Endothelial cell of umbilical vein (primary cell): ENCODE measurements around the gene ULK4. TPM values are rescaled to one million over a fixed set of nuclear protein-coding genes. Genes with fewer than 3 reads are reported as not detected.

Experiments
- BruUV-seq: library from RNA; stranded (reverse); fragments of 400-500 nt; replicated peaks from 2 replicates; lab custom pipeline; 2021; lab: Mats Ljungman, UMichigan
- CTCF ChIA-PET: fragments of 300-600, 350-600 bp; sonication (Branson Sonifier 250); formaldehyde crosslinking; loops from one replicate; lab custom pipeline; 2021; ENCODE audit warnings: antibody characterized with exemption, inconsistent platforms; lab: Charles Lee
- POLR2A ChIA-PET: fragments of 300-600, 350-600 bp; sonication (Branson Sonifier 250); formaldehyde crosslinking; loops from one replicate; lab custom pipeline; 2021; ENCODE audit warnings: antibody characterized with exemption, inconsistent platforms; lab: Charles Lee
- DNase-seq: peaks from one replicate; pipeline ENCODE4 v3.0.0-alpha.2; 2011; ENCODE audit warnings: low read depth, low spot score
- FAIRE-seq: peaks from 2 replicates; lab custom pipeline; 2011; peaks lifted over from hg19 to GRCh38; lab: Jason Lieb, UNC
- H2AFZ ChIP-seq: 2 replicates; pipeline ENCODE4 v1.6.0; 2012; ENCODE audit warnings: low read depth, low read length, control low read depth, inconsistent platforms
- H3K27ac ChIP-seq: 2 replicates; pipeline ENCODE4 v1.5.1; 2011; ENCODE audit warnings: low read depth, mild to moderate bottlenecking, control low read depth, low read length, moderate library complexity; ENCODE audit not compliant: insufficient read depth
- H3K27me3 ChIP-seq, 2 experiments: 2 replicates each; pipeline versions ENCODE4 v1.6.0 to v1.6.1; 2011; ENCODE audit warnings: low read length in 2 of 2, mixed read lengths in 1 of 2; ENCODE audit not compliant: control insufficient read depth in 2 of 2, insufficient read depth in 2 of 2
- H3K36me3 ChIP-seq, 2 experiments: 2 replicates in 1 of 2; 3 replicates in 1 of 2; pipeline ENCODE4 v1.5.1; 2011; ENCODE audit warnings: low read length in 2 of 2, mild to moderate bottlenecking in 1 of 2, moderate library complexity in 1 of 2; ENCODE audit not compliant: control insufficient read depth in 2 of 2, insufficient read depth in 2 of 2; ENCODE audit errors: extremely low read depth in 1 of 2
- H3K4me1 ChIP-seq: 3 replicates; pipeline ENCODE4 v1.5.1; 2011; ENCODE audit warnings: mild to moderate bottlenecking, low read length; ENCODE audit not compliant: control insufficient read depth, insufficient read depth; ENCODE audit errors: extremely low read depth
- H3K4me2 ChIP-seq: 2 replicates; pipeline ENCODE4 v1.6.1; 2011; ENCODE audit warnings: low read length, control low read depth, mixed read lengths; ENCODE audit not compliant: insufficient read depth
- H3K4me3 ChIP-seq, 3 experiments: fragments of 200-600 bp in 1 of 3; sonication (generic), shearing (Covaris generic) in 1 of 3; replicated peaks in 1 of 3; 2 replicates each; pipeline ENCODE4 v1.5.1; 2011 to 2016; ENCODE audit warnings: control low read depth in 3 of 3, low read length in 3 of 3, mild to moderate bottlenecking in 2 of 3, inconsistent platforms in 1 of 3, low read depth in 1 of 3, moderate library complexity in 1 of 3; ENCODE audit not compliant: insufficient read depth in 1 of 3
- H3K79me2 ChIP-seq: 2 replicates; pipeline ENCODE4 v1.6.0; 2012; ENCODE audit warnings: low read length, inconsistent platforms; ENCODE audit not compliant: control insufficient read depth, insufficient read depth
- H3K9ac ChIP-seq: replicated peaks from 2 replicates; pipeline ENCODE3; 2011; ENCODE audit warnings: low read length, control low read depth; ENCODE audit not compliant: insufficient read depth; ENCODE audit errors: extremely low read depth
- H3K9me1 ChIP-seq: replicated peaks from 3 replicates; pipeline ENCODE4 v1.6.0; 2011; ENCODE audit warnings: mild to moderate bottlenecking, low read length; ENCODE audit not compliant: control insufficient read depth, insufficient read depth; ENCODE audit errors: extremely low read depth
- H3K9me3 ChIP-seq: replicated peaks from 2 replicates; pipeline ENCODE4 v1.5.1; 2012; ENCODE audit warnings: low read length, inconsistent platforms; ENCODE audit not compliant: control insufficient read depth, insufficient read depth
- H4K20me1 ChIP-seq: replicated peaks from 2 replicates; pipeline ENCODE3; 2011; ENCODE audit warnings: mild to moderate bottlenecking, low read length; ENCODE audit not compliant: control insufficient read depth, insufficient read depth; ENCODE audit errors: extremely low read depth
- EZH2 ChIP-seq: IDR thresholded peaks from 2 replicates; pipeline ENCODE4 v1.6.1; 2012; ENCODE audit warnings: borderline replicate concordance, low read depth, mild to moderate bottlenecking, moderate library complexity, low read length, inconsistent platforms; ENCODE audit not compliant: severe bottlenecking
- FOS ChIP-seq: IDR thresholded peaks from 2 replicates; pipeline ENCODE4 v1.6.1; 2011; ENCODE audit warnings: mild to moderate bottlenecking, low read length, moderate library complexity, borderline replicate concordance; ENCODE audit not compliant: insufficient read depth
- GATA2 ChIP-seq: IDR thresholded peaks from 2 replicates; pipeline ENCODE4 v1.7.0; 2011; ENCODE audit warnings: low read depth, mild to moderate bottlenecking, moderate library complexity, mixed read lengths, low read length; ENCODE audit not compliant: insufficient read length, insufficient read depth
- JUN ChIP-seq: IDR thresholded peaks from 2 replicates; pipeline ENCODE4 v1.6.1; 2011; ENCODE audit warnings: borderline replicate concordance, low read depth; ENCODE audit not compliant: insufficient read length, insufficient read depth
- MYC ChIP-seq: IDR thresholded peaks from one replicate; pipeline ENCODE4 v1.6.1; 2011; ENCODE audit warnings: mild to moderate bottlenecking, low read depth, low read length
- POLR2A ChIP-seq: IDR thresholded peaks from 2 replicates; pipeline ENCODE4 v1.6.1; 2012; ENCODE audit warnings: low read depth, mild to moderate bottlenecking, control low read depth, low read length
- POLR2AphosphoS5 ChIP-seq: IDR thresholded peaks from 2 replicates; pipeline ENCODE4 v1.6.1; 2012; ENCODE audit warnings: low read depth, mild to moderate bottlenecking, control low read depth, low read length, moderate library complexity; ENCODE audit not compliant: insufficient read depth
- dilution Hi-C: fragments of 300-500 bp; cut with MboI; formaldehyde crosslinking; loops from one replicate; pipeline ENCODE4 v1.15.0; 2019; ENCODE audit warnings: low sequenced_read_pairs; ENCODE audit not compliant: extremely low pct_ligation_motif_present
- intact Hi-C: fragments of 100-400 bp; cut with micrococcal nuclease; formaldehyde crosslinking; loops from one replicate; pipeline ENCODE4 v1.10.0; 2022
- polyA plus RNA-seq, 4 experiments: library from polyadenylated mRNA; depleted of rRNA in 3 of 4; stranded (reverse) in 3 of 4; unstranded in 1 of 4; fragments of >200 nt; gene quantifications; 2 replicates each; pipeline versions ENCODE4 v1.2.1 to v1.2.3, GENCODE V29; 2011 to 2012; ENCODE audit warnings: missing spikeins in 1 of 4
- total RNA-seq: library from RNA; stranded (reverse); gene quantifications from 2 replicates; pipeline ENCODE4 v1.2.3, GENCODE V29; 2021
- TF ChIP-seq, protein P1 (sequence below), 2 donors: IDR thresholded peaks; 1 replicate in 1 of 2; 2 replicates in 1 of 2; pipeline ENCODE4 v1.5.1; 2011; ENCODE audit warnings: low read length in 2 of 2, mild to moderate bottlenecking in 2 of 2, moderate library complexity in 2 of 2, control low read depth in 1 of 2, inconsistent platforms in 1 of 2, low read depth in 1 of 2; ENCODE audit not compliant: insufficient read depth in 1 of 2; ENCODE audit errors: extremely low read depth in 1 of 2
- TF ChIP-seq, protein P2 (sequence below): IDR thresholded peaks from 2 replicates; pipeline ENCODE4 v1.6.1; 2011; ENCODE audit not compliant: insufficient read depth, insufficient read length

The ULK4 gene
- total and polyA plus RNA-seq, 2 donors (not counting 3 experiments of a cell fraction or from before 2014, with no cell fraction given) = 3.3 to 16.0 TPM

DNA sequence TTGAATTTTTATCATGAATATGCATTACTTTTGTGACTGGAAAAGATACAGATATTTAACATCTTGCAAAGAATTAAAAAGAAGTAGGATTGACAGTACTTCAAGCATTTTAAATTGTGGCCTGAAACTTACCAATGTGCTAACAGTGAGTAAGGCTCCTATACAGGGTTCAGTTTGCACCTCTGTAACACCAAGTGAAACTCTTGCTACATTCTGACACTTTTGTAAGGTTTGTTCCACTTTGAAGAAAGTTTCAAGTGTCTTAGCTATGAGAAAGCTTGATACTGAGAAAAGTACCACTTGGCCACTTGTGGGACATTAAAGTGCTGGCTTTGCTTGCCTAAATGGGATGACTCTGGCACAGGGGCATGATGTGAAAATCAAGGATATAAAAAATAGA, 473.4 kb downstream of the ULK4 start:
- TF ChIP-seq EZH2 (no peak), GATA2 (no peak), FOS (no peak), JUN (no peak), POLR2A (no peak), POLR2AphosphoS5 (no peak), MYC (no peak)
- TF ChIP-seq, protein P1, sequence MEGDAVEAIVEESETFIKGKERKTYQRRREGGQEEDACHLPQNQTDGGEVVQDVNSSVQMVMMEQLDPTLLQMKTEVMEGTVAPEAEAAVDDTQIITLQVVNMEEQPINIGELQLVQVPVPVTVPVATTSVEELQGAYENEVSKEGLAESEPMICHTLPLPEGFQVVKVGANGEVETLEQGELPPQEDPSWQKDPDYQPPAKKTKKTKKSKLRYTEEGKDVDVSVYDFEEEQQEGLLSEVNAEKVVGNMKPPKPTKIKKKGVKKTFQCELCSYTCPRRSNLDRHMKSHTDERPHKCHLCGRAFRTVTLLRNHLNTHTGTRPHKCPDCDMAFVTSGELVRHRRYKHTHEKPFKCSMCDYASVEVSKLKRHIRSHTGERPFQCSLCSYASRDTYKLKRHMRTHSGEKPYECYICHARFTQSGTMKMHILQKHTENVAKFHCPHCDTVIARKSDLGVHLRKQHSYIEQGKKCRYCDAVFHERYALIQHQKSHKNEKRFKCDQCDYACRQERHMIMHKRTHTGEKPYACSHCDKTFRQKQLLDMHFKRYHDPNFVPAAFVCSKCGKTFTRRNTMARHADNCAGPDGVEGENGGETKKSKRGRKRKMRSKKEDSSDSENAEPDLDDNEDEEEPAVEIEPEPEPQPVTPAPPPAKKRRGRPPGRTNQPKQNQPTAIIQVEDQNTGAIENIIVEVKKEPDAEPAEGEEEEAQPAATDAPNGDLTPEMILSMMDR (IDR thresholded peaks at IDR 0.05; ENCODE audit: extremely low read depth in 1 of 2, insufficient read depth in 1 of 2, low read depth in 1 of 2, low read length in 2 of 2) = no peak
- TF ChIP-seq, protein P2, sequence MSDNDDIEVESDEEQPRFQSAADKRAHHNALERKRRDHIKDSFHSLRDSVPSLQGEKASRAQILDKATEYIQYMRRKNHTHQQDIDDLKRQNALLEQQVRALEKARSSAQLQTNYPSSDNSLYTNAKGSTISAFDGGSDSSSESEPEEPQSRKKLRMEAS = no peak
- ChIA-PET POLR2A (no interaction called here), CTCF (no interaction called here)
- Histone ChIP-seq H3K36me3 (no peaks in the 10 kb centered on the region), H3K4me3 (no peak overlapping the region), H3K9me3 (no peaks in the 10 kb centered on the region), H2AFZ (no peak overlapping the region), H3K27me3 (peaks cover 0 to 2% of the 10 kb centered on the region in 2 experiments), H3K9ac (no peak overlapping the region), H3K9me1 (no peaks in the 10 kb centered on the region), H3K4me1 (no peaks in the 10 kb centered on the region), H3K27ac (no peak overlapping the region), H3K79me2 (no peaks in the 10 kb centered on the region), H4K20me1 (no peaks in the 10 kb centered on the region), H3K4me2 (no peak overlapping the region)
- no TSS peak for BruUV-seq
- FAIRE-seq = no peak
- intact Hi-C loops = no loop called here
- DNase-seq = no peak
- dilution Hi-C loops = no loop called here
